NOMO-1 (cell line): Measurements from ENCODE around the gene TSEN2.

Source experiments
- DNase-seq, 2 experiments: peaks; one replicate each; lab custom pipeline; 2025; ENCODE audit not compliant: unreplicated experiment in 2 of 2; lab: John Stamatoyannopoulos, UW

TSEN2 gene

GRCh38 chr3:12579456-12579855 lies 95.2 kb downstream of the TSEN2 start:
- no peak for DNase-seq

- DNase-seq, result no peak
These were observed 95.6 kb downstream of the TSEN2 start for GRCh38 chr3:12579905-12580304.

- no peak for DNase-seq
These were observed 98.5 kb downstream of the TSEN2 start for GRCh38 chr3:12582730-12583129.
